Stimulated activated CD8-positive, alpha-beta memory T cell treated with anti-CD3 and anti-CD28 coated beads, Interleukin-15, amount 100 ng/mL, for 4 hours (primary cell): ENCODE results near the gene IFI6.
"Not testable (repeated sequence)": the region's sequence is repeated elsewhere in the genome, so short reads cannot be mapped to it uniquely, and the experiment has no call there.

ENCODE experiments used
- DNase-seq, 2 donors: peaks; one replicate each; pipeline ENCODE4 v3.0.0-alpha.2; 2020; ENCODE audit warnings: low read depth in 2 of 2

The IFI6 gene

DNA sequence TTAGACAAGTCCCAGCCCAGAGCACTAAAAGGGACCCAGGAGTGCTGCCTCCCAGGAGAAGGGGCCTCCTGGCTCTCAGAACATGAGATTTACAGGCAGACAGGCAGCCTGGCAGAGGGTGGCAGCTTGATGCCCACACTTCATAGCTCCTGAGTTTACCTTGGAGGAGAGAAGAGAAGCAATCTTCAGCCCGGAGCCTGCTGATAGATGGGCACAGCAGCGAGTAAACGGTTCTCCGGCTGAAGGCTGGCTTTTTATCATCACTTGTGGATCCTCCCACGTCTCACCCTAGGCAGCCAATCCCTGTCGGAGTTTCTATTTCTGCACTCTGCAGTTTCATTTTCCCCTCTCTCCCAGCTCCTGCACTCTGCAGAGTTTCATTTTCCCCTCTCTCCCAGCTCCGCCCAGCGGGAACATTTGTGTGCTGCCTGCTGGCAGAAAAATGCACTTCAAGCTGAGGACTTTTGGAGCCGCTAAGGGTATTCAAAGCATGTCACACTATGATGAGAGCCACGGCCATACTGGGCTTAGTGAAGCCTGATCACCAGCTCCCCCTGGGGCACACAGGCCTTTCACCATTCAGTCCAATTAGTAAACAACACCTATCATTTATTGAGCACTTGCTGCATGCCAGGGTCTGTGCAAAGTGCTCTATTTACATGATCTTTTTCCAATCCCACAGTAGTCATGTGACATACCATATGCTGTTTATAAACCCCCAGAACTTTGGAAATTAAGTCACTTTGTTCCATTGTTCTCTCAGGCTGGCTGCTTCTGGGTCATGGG lies at the start of gene IFI6:
IFI6 (minus strand) TSS at position 229 of the 786 bp plus-strand sequence. CDS start 2,878 bp downstream, outside the sequence.
- peak; percentile 55 to 71 for DNase-seq

GRCh38 chr1:27719286-27720251 lies 47.6 kb upstream of the IFI6 start:
- DNase-seq = no peak

- no peak for DNase-seq
Measured at GRCh38 chr1:27716262-27716895, 44.4 kb upstream of the IFI6 start.

GRCh38 chr1:27713869-27714513 lies 42.0 kb upstream of the IFI6 start:
- no peak for DNase-seq

DNA sequence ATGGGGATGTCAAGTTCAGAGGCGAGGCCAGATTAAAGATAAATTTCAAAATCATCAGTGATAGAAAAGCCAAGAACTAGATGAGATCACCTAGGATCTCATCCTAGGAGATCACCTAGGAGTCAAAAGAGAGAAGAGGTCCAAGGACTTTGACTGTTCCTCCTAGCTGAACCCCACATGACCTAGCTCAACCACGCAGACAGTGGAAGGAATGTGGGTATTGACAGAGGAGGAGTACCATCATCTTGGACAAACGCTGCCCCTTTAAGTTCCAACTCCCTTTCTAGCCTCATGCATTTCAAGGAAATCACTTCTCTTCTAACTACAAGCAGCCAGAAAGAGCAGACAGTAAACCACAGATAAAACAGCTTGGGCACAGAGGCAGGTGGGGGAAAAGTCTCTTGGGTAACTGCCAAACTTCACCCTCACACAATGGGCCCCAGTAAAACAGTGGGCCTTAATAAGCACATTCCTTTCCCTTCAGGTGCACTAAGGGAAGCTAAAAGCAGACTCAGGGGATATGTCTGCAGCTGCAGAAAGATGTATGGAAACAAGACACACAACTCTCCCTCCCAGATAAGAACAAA lies 41.2 kb upstream of the IFI6 start:
- DNase-seq = no peak

- no peak for DNase-seq
Measured at GRCh38 chr1:27710574-27710973, 38.6 kb upstream of the IFI6 start.

GRCh38 chr1:27705545-27705944 lies 33.6 kb upstream of the IFI6 start:
- no peak for DNase-seq

DNA sequence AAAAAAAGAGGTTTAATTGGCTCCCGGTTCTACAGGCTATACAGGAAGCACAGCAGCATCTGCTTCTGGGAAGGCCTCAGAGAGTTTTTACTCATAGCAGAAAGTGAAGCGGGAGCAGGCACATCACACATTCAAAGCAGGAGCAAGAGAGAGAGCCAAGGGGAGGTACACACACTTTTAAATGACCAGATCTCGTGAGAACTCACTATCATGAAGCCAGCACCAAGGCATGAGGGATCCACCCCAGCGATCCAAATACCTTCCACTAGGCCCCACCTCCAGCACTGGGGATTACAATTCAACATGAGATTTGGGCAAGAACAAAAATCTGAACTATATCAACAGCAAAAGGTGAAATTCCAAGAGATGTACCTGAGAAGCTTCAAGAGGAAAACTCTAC lies 33.0 kb upstream of the IFI6 start:
- no peak for DNase-seq

DNA sequence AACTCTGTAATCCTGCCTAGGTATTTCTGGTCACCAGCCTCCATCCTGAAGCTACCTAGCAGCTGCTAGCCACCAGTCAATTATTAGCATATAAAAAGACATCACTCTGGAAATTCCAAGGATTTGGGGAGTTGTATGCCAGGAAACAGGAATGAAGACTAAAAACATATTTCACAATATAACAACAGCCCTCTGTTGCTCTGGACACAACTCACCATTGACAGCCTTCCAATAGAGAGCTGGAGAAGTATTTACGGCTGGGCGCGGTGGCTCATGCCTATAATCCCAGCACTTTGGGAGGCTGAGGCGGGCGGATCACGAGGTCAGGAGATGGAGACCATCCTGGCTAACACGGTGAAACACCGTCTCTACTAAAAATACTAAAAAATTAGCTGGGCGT lies 24.8 kb upstream of the IFI6 start:
- DNase-seq = not testable (repeated sequence)

- DNase-seq = no peak
Measured at GRCh38 chr1:27690183-27690582, 18.2 kb upstream of the IFI6 start.

- DNase-seq = no peak
Measured at GRCh38 chr1:27689423-27690173, 17.6 kb upstream of the IFI6 start.

DNA sequence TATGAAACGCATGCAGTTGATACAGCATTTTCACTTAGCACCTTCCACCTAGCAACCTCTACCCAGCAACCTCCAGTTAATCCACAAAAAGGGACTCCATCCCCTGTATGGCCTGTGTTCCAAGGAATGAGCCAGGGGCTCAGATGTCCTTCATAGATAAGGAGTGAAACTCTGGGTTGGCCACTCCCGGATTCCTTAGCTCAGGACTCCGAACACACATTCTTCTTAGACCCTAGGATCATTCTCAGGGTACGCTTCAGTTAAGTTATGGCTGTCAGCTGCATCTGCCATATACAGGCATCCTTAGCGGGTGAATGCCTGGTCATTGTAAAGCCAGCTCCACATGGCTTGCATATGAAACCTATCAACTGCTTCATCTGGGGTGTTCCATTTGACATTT lies 15.9 kb upstream of the IFI6 start:
- DNase-seq = no peak

DNA sequence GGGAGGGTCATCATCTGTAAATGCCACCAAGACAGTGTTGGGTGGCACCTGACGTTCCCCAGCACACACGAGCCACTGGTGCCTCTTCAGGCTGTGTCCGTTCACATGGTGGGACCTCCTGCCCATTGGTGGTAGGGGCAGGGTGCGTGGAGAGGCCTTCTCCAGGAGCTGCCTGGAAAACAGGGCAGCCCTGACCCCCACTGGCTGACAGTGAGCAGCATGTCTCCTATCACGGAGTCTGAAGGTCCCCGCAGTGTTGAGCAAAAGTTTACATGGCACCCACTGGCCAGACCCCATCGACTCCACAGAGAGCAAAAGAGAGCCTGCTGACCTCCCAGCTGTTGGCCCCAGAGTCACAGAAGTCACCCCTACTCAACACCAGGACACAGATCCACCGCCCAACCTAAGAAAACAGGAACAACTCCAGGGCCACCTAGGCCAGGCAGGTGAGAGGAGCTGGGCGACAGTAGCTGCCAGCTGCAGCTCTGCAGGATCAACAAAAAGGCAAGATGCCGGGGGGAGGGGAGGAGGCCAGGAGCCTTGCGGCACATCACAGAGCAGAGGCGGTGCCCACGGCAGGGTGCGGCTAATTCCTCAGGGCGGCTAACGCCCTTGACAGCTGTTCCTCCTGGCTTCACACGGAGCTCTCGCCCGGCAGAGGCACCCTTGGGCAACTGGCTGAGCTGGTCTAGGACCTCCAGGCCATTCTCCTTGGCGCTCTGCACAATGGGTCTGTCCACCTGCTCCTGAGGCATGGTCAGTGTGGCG lies 14.4 kb upstream of the IFI6 start:
- no peak for DNase-seq

DNA sequence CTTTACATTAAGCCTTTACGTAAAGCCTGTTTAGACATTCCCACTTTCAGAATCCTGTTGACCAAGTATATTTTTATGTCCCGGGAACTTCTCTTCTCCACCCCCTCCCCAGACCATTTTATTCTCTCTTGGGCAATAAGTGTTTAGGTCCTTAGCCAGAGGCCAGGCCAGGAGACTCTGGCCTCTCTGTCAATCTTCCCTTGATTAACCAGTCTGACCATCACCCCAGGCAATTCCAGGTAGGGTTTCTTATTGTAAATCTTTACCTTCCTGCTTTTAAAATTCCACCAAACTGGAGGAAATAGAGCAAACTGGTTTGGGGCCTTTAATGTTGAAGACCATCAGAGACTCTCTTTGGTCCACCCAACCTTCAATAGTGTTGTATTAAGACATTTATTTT lies 12.2 kb upstream of the IFI6 start:
- DNase-seq = no peak

- DNase-seq = no peak
Measured at GRCh38 chr1:27682351-27682944, 10.5 kb upstream of the IFI6 start.

- not testable (repeated sequence) for DNase-seq
Measured at GRCh38 chr1:27681580-27681979, 9.6 kb upstream of the IFI6 start.

DNA sequence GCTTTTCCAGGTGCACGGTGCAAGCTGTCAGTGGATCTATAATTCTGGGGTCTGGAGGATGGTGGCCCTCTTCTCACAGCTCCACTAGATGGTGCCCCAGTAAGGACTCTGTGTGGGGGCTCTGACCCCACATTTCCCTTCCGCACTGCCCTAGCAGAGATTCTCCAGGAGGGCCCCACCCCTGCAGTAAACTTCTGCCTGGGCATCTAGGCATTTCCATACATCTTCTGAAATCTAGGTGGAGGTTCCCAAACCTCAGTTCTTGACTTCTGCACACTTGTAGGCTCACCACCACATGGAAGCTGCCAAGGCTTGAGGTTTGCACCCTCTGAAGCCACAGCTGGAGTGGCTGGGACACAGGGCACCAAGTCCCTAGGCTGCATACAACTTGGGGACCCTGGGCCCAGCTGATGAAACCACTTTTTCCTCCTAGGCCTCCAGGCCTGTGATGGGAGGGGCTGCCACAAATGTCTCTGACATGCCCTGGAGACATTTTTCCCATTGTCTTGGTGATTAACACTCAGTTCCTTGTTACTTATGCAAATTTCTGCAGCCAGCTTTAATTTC lies 8.3 kb upstream of the IFI6 start:
- not testable (repeated sequence) for DNase-seq

DNA sequence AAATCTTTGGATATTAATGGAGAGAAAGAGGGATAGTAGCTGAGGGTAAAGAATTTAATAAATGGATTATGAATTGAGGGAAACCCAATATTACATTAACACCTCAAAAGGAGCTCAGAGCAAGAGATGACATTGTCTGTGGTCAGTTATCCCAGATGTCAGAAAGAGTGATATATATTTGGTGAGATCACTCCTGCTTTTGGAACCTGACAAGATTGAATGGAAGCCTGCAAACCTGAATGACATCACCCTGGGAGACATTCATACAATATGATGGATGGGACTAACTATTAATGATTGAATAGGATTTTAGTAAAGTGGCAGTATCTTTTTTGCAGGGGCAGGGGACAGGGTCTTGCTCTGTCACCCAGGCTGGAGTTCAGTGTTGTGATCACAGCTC lies 6.8 kb upstream of the IFI6 start:
- DNase-seq = no peak

DNA sequence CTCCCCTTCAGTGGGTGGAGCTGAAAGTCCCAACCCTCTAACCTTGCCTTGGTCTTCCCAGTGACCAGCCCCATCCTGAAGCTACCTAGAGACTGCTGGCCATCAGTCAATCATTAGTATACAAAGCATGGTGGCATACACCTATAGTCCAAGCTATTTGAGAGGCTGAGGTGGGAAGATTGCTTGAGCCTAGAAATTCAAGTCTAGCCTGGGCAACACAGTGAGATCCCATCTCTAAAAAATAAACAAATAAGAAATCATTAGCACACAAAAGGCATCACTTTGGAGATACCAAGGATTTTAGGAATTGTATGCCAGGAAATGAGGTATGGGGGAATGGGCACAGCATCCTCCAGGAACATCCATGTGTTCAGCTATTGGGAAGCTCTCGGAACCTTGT lies 4.4 kb upstream of the IFI6 start:
- no peak for DNase-seq
